NCI-H2029 (cell line): ENCODE measurements around the gene MFSD2A.
"Not testable (repeated sequence)": the region's sequence is repeated elsewhere in the genome, so short reads cannot be mapped to it uniquely, and the experiment has no call there.

Experiments
- DNase-seq: peaks from one replicate; lab custom pipeline; 2025; lab: John Stamatoyannopoulos, UW

Gene MFSD2A

DNA sequence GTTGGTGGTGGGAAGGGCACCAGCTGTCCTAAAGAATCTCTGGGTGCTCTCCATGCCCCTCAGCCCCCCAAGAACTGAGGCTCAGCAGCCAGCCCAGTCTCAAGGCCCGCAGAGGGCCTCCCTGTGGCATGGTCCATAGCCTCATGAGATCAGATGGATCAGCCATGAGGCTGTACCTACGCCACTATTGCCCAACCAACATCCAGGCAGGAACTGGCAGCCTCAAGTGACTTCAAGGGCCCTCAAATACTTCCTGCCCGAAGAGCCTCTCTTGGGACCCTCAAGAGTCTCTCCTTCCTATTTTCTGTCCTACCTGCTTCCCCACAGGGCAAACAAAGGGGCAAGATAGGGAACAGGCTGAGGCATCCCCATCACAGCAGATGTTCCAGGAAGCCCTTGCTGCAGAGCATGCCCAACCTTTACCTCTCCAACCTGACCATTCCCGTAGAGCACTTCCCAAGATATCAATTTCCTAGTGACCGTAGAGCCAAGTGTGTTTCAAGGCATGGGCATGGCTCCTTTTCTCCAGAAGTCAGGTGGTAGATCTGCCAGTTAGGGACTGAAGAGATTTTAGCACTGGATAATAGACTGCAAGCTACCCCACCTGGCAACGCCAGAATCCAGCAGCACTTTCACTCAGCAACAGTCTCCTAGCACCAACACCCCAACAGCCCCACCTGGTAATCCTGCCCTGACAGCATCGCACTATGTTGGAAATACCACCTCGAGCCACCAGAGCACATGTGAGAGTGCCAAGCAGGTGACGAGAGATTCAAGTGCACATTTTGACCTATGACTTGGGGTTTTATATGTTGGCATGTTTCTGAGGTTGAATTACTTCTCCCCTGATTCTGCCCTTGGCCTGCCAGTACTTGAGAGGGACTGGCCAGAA, 13.7 kb upstream of the MFSD2A start:
- DNase-seq: peak; percentile 92

DNA sequence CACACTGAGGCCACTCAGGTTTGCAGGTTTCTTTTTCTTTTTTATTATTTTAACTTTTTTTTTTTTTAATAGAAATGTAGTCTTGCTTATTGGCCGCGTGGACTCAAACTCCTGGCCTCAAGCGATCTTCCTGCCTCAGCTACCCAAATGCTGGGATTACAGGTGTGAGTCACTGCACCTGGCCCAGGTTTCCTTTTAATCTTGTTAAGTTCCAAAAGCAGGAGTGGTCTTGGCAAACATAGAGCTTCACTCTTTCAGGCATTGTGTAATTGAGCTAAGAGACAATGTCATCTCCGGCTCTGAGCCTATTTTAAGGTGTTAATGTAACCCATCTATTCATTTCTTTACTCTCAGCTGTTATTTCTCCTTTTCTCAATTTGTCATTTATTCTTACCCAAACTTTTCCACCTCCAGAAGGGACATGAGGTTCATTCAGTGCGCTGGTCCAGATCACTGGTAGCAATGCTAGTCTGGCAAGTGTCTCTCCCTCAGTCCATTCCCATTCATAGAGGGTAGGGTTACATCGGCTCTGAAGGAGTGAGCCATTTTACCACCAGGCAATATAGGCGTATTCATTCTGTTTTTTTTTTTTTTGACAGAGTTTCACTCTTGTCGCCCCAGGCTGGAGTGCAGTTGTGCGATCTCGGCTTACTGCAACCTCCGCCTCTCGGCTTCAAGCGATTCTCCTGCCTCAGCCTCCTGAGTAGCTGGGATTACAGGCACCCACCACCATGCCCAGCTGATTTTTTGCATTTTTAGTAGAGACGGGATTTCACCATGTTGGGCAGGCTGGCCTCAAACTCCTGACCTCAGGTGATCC, 11.3 kb upstream of the MFSD2A start:
- DNase-seq: no peak

DNA sequence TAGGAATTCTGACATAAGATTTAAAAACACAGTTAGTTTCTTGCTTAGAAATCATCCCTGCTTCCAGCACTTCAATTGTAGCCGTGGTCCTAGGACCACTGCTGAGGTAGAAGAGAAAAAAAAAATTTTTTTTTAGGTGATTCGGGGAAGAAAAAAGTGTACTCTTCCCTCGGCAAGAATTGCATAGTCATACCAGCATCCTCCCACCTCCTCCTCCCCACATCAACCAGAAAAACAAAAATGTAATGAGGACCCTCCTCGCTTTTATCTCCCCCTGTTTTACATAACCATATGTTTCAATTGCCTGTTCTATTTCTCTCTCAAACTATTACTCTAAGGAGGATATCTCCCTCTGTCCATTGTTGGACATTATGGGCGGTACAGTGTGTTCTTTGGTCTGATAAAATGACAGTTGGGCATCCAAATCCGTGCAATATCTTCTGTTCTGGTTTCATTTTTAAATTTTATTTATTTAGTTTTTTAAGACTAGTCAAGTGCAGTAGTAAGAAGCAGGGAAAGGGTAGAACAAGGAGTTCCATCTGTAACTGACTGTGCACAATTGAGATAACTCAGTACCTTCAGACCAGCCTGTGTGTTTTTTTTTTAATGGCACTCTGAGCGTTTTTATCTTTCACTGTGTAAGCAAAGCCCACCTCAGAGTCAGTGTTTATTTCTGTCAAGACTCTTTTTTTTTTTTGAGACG, 10.4 kb upstream of the MFSD2A start:
- no peak for DNase-seq

DNA sequence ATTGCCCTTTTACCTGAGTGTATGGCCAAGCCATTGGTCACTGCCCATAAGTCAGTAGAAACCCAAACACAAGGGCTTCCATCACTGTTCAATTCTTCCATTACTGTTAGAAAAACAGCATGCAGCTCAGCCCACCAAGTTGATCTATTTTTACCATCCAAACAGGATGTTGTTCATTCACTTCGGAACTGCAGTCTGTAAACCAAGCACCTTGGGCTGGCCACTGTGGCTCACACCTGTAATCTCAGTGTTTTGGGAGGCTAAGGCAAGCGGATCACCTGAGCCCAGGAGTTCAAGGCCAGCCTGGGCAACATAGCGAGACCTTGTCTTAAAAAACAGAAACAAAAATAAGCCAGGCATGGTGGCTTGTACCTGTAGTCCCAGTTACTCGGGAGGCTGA, 8.7 kb upstream of the MFSD2A start:
- no peak for DNase-seq

DNA sequence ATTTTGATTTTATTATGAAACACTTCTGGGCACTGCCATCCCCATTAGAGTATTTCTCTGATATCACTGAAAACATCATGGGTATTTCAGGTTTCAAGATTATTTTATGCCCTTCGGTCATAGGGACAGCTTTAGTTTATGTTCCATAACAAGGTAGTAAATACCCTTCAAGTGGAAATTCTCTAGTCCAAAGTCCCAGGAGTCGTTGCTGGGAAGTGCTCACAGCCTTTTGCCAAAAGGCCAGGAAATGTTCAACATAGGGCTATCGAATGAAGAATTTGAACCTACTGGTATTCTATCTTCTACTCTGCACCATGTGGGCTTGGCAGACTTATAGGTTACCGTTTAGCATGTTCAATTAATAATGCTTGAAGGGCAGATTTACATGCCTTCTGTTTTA, 7.7 kb upstream of the MFSD2A start:
- no peak for DNase-seq

DNA sequence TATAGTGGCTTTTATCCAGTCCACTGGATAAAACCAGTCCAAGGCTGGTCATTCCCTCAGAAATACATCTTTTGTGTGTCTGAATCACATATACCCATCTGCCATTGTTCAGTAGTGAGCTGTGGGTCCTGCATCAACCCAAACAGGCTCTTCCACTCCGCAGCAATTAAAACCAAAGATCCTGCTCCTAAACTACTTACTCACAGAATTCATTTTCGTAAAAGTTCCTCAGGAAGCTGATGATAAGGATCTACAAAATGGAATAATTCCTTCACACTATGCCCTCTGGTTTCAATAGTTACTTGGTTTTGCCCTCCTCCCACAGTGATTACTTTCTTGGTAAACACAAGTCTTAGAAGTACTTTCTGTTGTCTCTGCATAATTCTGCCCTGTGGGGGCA, 5.1 kb upstream of the MFSD2A start:
- DNase-seq: no peak

DNA sequence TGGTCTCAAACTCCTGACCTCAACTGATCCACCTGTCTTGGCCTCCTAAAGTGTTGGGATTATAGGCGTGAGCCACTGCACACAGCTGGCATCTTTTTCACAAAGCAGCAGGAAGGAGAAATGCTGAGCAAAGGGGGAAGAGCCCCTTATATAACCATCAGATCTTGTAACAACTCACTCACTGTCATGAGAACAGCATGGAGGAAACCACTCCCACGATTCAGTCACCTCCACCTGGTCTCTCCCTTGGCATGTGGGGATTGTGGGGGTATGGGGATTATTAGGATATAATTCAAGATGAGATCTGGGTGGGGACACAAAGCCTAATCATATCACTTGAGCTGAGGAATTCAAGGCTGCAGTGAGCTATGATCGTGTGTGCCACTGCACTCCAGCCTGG, 3.0 kb upstream of the MFSD2A start:
- DNase-seq: no peak

DNA sequence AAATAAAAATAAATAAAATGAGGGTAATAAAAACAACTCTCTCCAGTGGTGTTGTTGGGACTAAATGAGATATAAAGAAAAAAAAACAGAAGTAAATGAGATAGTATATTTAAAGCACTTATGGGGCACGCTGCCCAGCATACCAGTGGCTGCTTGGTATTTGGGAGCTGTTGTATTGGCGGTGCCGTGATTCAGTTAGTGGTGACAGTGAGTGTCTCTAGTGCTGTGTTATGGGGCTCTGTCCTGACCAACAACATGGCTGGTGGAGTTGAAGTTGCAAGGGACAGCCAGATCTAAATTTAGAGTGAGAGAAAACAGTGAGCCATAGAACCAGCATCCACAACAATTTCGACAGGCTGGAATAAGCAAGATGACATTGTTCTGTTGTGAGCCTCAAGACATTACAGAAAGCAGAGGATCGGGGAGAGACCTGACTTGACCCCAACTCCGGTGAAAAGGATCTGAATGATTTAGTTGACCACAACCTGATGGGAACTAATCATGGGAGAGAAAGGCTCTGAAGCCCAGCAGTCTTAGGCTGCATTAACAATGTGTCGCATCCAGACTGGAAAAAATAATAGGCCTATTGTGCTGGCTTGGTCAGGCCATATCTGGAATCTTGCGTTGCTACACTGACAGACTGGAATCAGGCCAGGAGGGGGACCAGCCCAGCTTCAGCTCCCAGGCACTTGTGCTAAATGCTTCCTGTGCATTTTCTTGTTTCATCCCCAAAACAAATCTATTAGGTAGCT, 2.4 kb upstream of the MFSD2A start:
- no peak for DNase-seq

DNA sequence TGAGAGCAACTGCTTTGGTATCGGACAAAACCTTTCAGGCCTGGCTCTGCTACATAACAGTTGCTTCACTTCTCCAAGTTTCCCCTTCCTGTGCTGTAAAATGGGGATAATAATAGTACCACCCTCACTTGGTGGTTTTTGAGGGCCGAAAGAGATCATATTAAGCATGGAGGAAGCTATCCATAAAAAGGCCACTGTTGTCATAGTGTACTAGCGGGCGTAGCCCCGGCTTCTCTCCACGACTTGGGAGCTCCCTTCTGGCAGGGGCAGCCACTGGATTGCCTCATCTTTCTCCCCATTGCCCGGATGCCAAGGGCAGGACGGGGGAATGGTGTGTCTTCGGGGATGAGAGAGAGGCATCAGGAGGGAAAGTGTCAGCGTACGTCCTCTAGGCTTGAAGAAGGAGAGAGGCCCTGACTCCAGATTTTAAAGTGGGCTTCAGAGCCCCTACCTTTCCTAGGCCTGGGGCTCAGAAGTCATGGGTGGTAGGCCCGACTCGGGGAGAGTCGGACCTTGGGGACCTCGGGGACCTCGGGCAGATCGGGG, 548 bp upstream of the MFSD2A start:
- no peak for DNase-seq

DNA sequence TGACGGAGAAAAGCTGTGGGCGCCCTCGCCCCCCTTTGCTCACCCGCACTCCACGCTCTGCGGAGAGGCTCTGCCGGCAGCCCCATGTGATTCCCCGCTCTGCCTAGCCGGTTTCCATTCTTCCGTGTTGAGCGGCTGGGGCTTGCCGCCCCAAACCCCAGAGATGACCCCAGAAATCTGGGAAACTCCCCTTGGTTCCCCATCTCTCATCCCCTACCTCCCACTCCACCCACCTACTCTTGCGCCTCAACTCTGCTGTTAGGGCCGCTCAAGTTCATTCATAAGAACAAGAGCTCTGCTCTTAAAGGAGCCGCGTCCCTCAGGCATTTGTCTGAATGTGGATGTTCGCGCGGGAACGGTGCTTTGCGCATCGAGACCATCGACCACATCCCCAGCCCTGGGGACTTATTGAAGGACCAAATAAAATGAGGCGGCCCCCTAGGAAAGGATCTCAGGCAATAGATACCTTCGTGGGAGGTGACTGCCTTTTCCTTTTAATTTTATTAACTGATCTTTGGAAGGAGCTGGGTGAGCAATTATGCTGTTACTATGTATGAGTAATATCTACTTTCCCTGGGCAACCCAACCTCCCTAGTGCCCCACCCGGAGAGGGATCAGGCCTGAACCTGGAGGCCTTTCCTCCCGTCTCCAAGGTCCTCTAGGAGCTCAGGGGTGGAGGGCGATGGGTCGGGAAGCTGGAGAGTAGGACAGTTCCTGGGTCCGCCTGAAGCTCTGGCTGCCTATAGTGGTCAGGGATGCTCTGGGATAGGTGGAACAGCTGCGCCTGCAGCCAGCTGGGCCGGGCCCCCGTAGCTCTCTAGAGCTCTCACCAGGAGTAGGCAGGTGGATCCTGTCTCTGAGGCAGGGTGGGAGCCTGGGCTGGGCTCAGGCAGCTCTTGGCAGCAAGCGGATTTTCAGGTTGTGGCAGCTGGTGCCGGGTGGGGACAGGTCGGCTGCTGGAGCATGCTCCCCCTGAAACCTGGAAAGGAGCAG, 898 bp downstream of the MFSD2A start:
- peak; percentile 100 for DNase-seq

DNA sequence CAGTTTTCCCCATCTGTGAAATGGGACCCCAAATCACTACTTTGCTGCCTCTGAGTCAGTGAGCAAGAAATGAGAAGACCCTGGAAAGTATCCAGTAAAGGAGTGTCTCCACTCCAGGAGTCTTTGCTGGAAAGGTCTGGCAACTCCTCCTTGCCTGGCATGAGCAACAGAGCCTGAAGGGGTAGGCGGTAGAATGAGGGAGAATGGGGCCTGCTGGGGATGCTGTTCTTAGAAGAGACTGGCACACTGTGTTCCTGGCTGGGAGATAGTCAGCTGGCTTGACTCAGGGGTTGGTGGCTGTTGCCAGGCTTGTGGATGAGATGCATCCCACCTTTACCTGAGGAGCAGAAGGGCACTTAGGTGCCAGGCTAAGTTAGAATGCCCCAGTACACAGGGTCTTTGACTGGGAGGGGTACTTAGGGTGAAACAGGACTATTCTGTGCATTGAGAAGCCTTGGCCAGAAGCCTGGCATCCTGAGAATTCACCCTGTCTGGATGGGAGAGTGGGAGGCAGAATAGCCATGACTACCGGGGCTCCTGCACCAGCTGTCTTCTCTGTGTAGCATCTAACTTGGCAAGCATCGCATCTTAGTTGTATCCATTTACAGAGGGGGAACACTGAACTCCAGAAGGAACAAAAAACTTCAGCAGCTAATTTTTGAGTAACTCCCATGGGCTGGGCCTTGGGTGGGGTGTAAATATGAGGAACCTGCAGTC, 2.5 kb downstream of the MFSD2A start:
- peak; percentile 55 for DNase-seq

DNA sequence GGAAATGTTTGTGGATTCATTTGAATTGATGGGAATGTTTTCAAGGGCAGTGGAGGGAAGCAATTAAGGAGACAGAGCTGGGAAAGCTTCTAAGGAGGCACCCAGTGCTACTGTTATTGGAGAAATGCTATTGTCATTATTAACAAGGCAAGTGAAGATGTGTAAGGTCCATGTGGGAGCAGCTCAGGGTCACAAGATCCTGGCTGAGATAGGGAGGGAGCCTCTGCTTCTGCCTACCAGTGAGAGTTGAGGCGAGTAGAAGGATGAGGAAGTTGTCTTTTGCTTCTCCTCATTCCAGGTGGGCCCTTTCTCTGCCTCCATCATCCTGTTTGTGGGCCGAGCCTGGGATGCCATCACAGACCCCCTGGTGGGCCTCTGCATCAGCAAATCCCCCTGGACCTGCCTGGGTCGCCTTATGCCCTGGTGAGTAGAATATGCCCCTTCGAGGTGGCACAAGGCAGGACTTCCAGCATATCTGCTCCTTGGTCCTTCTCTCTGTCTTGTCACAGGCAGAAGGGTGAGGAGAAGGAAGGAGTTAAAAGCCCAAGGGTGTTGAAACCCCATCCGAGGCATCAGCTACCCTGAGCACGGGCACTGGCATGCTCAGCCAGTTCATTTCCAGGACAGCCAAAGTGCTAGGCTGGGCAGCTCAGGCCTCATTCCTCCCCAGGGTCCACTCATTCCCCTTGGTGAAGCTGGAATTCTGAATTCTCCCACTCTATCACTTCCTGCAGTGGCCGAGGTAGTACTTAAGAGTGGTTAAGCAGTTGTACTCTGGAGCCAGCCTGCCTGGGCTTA, 3.7 kb downstream of the MFSD2A start:
- no peak for DNase-seq

DNA sequence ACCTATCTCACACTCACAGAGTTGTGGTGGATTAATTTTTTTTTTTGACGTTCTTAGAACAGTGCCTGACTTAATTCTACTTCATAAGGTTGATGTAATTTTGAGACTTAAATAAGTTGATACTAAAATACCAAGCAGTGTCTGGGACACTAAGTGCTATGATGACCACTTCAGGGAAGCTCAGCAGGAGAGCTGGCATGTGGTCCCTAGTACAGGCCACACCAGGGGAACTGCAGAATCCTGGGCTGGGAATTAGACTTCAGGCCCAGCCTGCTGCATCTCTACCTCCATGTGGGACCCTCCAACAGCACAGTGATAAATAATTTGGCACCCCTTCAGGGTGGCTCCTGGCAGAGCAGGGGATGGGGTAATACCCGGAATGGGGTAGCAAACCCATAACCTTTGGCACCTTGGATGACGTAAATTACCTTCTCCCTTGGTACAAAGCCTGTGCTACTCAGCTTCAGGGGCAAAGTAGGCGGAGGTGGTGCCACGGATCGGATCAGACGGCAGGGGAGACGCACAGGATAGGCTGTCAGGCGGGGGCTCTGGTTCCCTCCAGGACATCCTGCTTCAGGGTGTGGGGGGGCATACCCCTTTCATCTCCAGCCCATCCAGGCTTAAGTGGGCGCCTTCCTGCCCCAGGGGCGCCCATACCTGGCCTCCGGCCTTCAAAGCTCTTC, 4.8 kb downstream of the MFSD2A start:
- DNase-seq: peak; percentile 91

DNA sequence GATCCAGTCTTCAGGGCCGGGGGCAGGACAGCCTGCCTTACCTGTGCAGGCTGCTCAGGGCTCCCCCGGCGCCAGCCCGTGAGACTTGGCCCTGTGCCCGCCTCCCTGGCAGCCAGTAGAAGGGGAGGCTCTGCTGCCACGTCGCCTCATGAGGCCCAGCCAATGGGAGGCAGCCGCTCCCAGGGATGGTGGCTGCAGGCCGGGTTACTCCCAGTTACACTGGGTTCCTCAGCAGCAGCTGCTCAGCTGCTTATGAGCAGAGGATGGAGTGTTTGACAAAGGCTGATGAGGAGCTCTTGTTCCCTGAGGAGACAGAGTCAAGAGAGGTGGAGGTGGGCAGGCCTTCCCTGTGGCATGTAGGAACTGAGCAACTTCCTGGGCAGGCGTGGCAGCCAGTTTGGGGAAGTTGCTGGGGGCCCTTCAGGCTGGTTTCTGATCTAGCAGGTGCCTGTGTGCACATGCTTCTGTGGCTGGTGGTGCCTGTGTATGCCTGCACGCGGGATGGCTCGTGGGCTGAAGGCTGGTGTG, 5.5 kb downstream of the MFSD2A start:
- DNase-seq: peak; percentile 100

DNA sequence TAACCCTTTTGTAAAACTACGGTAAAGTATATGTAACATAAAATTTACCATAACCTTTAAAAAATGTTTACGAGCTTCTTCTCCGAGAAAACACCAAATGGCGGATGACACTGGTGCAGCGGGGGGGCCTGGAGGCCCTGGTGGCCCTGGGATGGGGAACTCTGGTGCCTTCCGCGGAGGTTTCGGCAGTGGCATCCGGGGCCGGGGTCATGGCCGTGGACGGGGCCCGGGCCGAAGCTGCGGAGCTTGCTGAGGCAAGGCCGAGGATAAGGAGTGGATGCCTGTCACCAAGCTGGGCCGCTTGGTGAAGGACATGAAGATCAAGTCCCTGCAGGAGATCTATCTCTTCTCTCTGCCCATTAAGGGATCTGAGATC, 7.5 kb downstream of the MFSD2A start:
- DNase-seq: no peak

DNA sequence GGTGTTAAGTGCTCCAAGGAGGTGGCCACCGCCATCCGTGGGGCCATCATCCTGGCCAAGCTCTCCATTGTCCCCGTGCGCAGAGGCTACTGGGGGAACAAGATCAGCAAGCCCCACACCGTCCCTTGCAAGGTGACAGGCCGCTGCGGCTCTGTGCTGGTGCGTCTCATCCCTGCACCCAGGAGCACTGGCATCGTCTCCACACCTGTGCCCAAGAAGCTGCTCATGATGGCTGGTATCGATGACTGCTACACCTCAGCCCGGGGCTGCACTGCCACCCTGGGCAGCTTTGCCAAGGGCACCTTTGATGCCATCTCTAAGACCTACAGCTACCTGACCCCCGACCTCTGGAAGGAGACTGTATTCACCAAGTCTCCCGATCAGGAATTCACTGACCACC, 8.0 kb downstream of the MFSD2A start:
- not testable (repeated sequence) for DNase-seq

DNA sequence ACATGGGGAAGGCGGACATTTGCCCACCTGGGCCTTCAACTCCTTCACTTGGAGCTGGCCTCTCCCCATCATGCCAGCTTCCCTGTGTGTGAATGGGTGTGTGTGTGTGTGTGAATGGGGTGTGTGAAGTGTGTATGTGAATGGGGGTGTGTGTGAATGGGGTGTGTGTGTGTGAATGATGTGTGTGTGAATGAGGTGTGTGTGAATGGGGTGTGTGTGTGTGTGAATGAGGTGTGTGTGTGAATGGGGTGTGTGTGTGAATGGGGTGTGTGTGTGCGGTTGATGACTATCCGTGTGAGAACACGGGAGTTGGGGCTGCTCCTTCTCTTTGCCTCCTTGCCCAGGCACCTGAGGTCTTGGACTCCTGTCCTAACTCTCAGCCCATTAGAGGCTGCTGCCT, 9.6 kb downstream of the MFSD2A start:
- DNase-seq: no peak

DNA sequence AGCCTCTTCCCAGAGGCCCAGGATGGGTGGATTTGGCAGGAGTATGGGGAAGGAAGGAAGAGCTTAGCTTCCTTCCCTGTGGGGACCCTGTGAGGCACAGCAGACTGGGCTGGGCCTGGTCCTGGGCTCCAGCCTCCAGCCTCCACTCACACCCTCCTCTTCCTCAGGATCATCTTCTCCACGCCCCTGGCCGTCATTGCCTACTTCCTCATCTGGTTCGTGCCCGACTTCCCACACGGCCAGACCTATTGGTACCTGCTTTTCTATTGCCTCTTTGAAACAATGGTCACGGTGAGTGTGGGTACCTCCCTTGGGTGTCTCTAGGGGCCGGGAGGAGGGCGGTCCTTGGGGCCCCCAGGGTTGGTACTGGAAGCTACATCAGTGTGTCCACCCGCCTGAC, 10.1 kb downstream of the MFSD2A start:
- DNase-seq: no peak
